Activated T-cell treated with anti-CD3 and anti-CD28 coated beads, Interleukin-2, amount 50 U/mL, for 24 hours (primary cell): Measurements from ENCODE around the gene ATP5F1E.
"Not testable (repeated sequence)": the region's sequence is repeated elsewhere in the genome, so short reads cannot be mapped to it uniquely, and the experiment has no call there.

Experiments used
- DNase-seq: peaks from one replicate; pipeline ENCODE4 v3.0.0-alpha.2; 2020
- H3K27ac Mint-ChIP-seq: 2 replicates; pipeline ENCODE4 v1.8.0; 2020; ENCODE audit warnings: mild to moderate bottlenecking, mixed read lengths
- H3K27me3 Mint-ChIP-seq: 2 replicates; pipeline ENCODE4 v1.8.0; 2020; ENCODE audit warnings: mixed read lengths
- H3K36me3 Mint-ChIP-seq: 2 replicates; pipeline ENCODE4 v1.8.0; 2020; ENCODE audit warnings: low read depth, mixed read lengths
- H3K4me1 Mint-ChIP-seq: 2 replicates; pipeline ENCODE4 v1.8.0; 2020; ENCODE audit warnings: low read depth, mixed read lengths
- H3K4me3 Mint-ChIP-seq: 2 replicates; pipeline ENCODE4 v1.8.0; 2020; ENCODE audit warnings: mild to moderate bottlenecking, moderate library complexity, mixed read lengths
- H3K9me3 Mint-ChIP-seq: 2 replicates; pipeline ENCODE4 v1.8.0; 2020; ENCODE audit warnings: mixed read lengths

Gene ATP5F1E

GRCh38 chr20:59020938-59021551, 11.1 kb downstream of the ATP5F1E start:
- peaks cover 51% of the 10 kb centered on the region for H3K36me3 Mint-ChIP-seq

GRCh38 chr20:59019217-59019616, 12.9 kb downstream of the ATP5F1E start, which contains the start of gene TUBB1:
Gene TUBB1, plus strand, starts transcription at chr20:59019429. Its CDS starts 94 bp downstream, at chr20:59019523.
- H3K27ac Mint-ChIP-seq = no peak within 1 kb of the TSS
- no peaks in the 10 kb centered on the region for H3K9me3 Mint-ChIP-seq
- no peak for DNase-seq
- peaks cover 33% of the 10 kb centered on the region for H3K36me3 Mint-ChIP-seq
- H3K4me3 Mint-ChIP-seq = no peak within 1 kb of the TSS
- H3K27me3 Mint-ChIP-seq = no peaks in the 10 kb centered on the region
- peaks cover 43% of the 10 kb centered on the region for H3K4me1 Mint-ChIP-seq

More at GRCh38 chr20:59020938-59021551, 11.1 kb downstream of the ATP5F1E start:
- peak overlapping the region; percentile 77 for H3K27ac Mint-ChIP-seq
- DNase-seq = no peak
- H3K27me3 Mint-ChIP-seq = no peaks in the 10 kb centered on the region
- no peaks in the 10 kb centered on the region for H3K9me3 Mint-ChIP-seq
- no peak overlapping the region for H3K4me3 Mint-ChIP-seq
- H3K4me1 Mint-ChIP-seq = peaks cover 41% of the 10 kb centered on the region

GRCh38 chr20:59018817-59019216, 13.3 kb downstream of the ATP5F1E start:
- H3K27ac Mint-ChIP-seq = no peak overlapping the region
- no peak for DNase-seq
- H3K4me3 Mint-ChIP-seq = no peak overlapping the region
- H3K4me1 Mint-ChIP-seq = peaks cover 47% of the 10 kb centered on the region
- H3K27me3 Mint-ChIP-seq = no peaks in the 10 kb centered on the region
- H3K9me3 Mint-ChIP-seq = no peaks in the 10 kb centered on the region
- peaks cover 29% of the 10 kb centered on the region for H3K36me3 Mint-ChIP-seq

- H3K4me3 Mint-ChIP-seq = no peak overlapping the region
- no peaks in the 10 kb centered on the region for H3K9me3 Mint-ChIP-seq
- H3K27me3 Mint-ChIP-seq = no peaks in the 10 kb centered on the region
- peak overlapping the region; percentile 70 for H3K27ac Mint-ChIP-seq
- peaks cover 17% of the 10 kb centered on the region for H3K36me3 Mint-ChIP-seq
- DNase-seq = no peak
- H3K4me1 Mint-ChIP-seq = peaks cover 53% of the 10 kb centered on the region
These were observed 14.5 kb downstream of the ATP5F1E start for GRCh38 chr20:59017493-59018231.

GRCh38 chr20:59016795-59017492, 15.2 kb downstream of the ATP5F1E start:
- Mint-ChIP-seq H3K36me3 (peaks cover 10% of the 10 kb centered on the region), H3K27ac (peak overlapping the region; percentile 70), H3K4me3 (no peak overlapping the region), H3K9me3 (no peaks in the 10 kb centered on the region), H3K27me3 (no peaks in the 10 kb centered on the region), H3K4me1 (peaks cover 48% of the 10 kb centered on the region)
- no peak for DNase-seq

- Mint-ChIP-seq H3K36me3 (peaks cover 6% of the 10 kb centered on the region), H3K4me3 (no peak overlapping the region), H3K4me1 (peaks cover 50% of the 10 kb centered on the region), H3K27me3 (no peaks in the 10 kb centered on the region), H3K9me3 (no peaks in the 10 kb centered on the region), H3K27ac (peak overlapping the region; percentile 67)
- no peak for DNase-seq
These were observed 16.1 kb downstream of the ATP5F1E start for GRCh38 chr20:59015812-59016711.

- Mint-ChIP-seq H3K4me1 (peaks cover 45% of the 10 kb centered on the region), H3K36me3 (peaks cover 1% of the 10 kb centered on the region), H3K9me3 (no peaks in the 10 kb centered on the region), H3K4me3 (no peak overlapping the region), H3K27ac (no peak overlapping the region), H3K27me3 (no peaks in the 10 kb centered on the region)
- DNase-seq = no peak
These were observed 16.7 kb downstream of the ATP5F1E start for GRCh38 chr20:59015411-59015810.

GRCh38 chr20:59014680-59015389, 17.3 kb downstream of the ATP5F1E start:
- Mint-ChIP-seq H3K4me1 (peaks cover 45% of the 10 kb centered on the region), H3K9me3 (no peaks in the 10 kb centered on the region), H3K36me3 (peaks cover 1% of the 10 kb centered on the region), H3K27ac (no peak overlapping the region), H3K27me3 (no peaks in the 10 kb centered on the region), H3K4me3 (no peak overlapping the region)
- no peak for DNase-seq

GRCh38 chr20:59013959-59014608, 18.1 kb downstream of the ATP5F1E start:
- Mint-ChIP-seq H3K4me1 (peaks cover 45% of the 10 kb centered on the region), H3K27ac (no peak overlapping the region), H3K36me3 (peaks cover 1% of the 10 kb centered on the region), H3K27me3 (no peaks in the 10 kb centered on the region), H3K9me3 (no peaks in the 10 kb centered on the region), H3K4me3 (no peak overlapping the region)
- no peak for DNase-seq

- Mint-ChIP-seq H3K36me3 (peaks cover 1% of the 10 kb centered on the region), H3K27me3 (no peaks in the 10 kb centered on the region), H3K4me1 (peaks cover 45% of the 10 kb centered on the region), H3K9me3 (no peaks in the 10 kb centered on the region), H3K27ac (no peak overlapping the region), H3K4me3 (no peak overlapping the region)
- peak; percentile 22 for DNase-seq
These were observed 18.8 kb downstream of the ATP5F1E start for GRCh38 chr20:59013031-59013951.

GRCh38 chr20:59011874-59012157, 20.3 kb downstream of the ATP5F1E start:
- H3K27ac Mint-ChIP-seq, H3K4me3 Mint-ChIP-seq: not testable (repeated sequence)

GRCh38 chr20:59010995-59011873, 20.9 kb downstream of the ATP5F1E start:
- H3K4me1 Mint-ChIP-seq = peaks cover 32% of the 10 kb centered on the region
- DNase-seq = peak; percentile 23

More at GRCh38 chr20:59011874-59012157, 20.3 kb downstream of the ATP5F1E start:
- H3K9me3 Mint-ChIP-seq, DNase-seq, H3K36me3 Mint-ChIP-seq, H3K27me3 Mint-ChIP-seq: not testable (repeated sequence)
- peaks cover 38% of the 10 kb centered on the region for H3K4me1 Mint-ChIP-seq

More at GRCh38 chr20:59010995-59011873, 20.9 kb downstream of the ATP5F1E start:
- Mint-ChIP-seq H3K27ac (no peak overlapping the region), H3K27me3 (no peaks in the 10 kb centered on the region), H3K9me3 (no peaks in the 10 kb centered on the region), H3K36me3 (peaks cover under 1% of the 10 kb centered on the region), H3K4me3 (no peak overlapping the region)
